ENCODE measurements around the gene NDUFA3.

Gene NDUFA3

DNA sequence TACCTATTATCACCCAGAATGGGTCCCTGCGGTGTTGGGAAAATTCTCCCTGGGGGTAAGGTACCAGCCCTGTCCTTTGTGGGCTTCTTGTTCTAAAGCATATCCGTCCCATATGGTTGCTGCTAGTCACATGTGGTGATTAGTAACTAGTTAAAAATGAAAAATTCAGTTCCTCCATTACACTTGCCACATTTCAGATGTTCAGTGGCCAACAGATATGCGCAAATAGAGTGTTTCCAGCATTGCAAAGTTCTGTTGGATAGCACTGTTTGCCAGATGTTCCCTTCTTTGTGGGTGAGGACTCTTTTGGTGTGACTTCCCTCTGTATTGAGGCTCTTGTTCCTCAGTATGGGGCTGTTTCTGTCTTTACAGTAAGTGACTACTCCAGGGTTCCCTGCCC is 38.7 kb downstream of the NDUFA3 start:
- no peak for DNase-seq

DNA sequence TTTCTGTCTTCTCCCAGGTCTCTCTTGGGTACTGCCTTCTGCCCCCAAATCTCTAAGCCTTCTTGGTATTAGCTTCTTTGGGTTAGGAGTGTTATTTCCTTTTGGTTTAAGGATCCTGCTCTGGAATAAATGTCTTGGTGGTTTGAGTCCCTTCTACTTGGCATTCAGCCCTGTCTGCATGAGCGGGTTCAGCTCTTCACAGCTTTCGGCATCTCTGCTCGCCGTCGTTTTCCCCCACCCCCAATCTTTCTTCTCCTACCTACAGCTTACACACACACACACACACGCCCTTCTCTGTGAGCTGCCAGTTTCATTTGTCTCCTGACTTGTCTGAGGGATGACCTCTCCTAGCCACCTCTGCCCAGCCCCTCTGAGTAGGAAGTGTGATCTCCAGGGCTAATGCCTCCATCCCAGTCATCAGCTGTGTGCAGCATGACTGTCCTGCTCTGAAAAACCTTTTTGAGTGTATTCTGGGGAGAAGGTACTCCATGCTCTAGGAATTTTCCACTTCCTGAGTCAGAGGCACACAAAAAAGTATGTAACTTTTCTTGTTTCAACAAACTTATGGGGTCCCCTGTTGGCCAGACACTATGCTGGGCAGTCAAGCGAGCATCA is 39.6 kb downstream of the NDUFA3 start:
- no peak for DNase-seq

DNA sequence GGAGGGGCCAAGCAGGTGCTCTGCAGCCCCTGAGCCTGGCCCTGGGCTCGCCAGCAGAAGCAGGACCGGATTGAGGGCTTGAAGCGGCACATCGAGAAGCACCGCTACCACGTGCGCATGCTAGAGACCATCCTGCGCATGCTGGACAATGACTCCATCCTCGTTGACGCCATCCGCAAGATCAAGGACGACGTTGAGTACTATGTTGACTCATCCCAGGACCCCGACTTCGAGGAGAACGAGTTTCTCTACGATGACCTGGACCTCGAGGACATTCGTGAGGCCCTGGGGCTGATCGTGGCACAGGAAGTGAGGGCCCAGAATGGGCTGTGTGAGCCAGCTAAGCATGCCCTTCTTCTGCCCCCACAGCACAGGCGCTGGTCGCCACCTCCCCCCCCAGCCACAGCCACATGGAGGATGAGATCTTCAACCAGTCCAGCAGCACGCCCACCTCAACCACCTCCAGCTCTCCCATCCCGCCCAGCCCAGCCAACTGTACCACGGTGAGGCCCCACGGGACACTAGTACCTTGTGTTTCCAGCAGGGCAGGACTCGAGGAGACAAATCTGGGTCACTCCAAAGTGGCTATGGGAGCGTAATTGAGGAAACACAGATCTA is 43.0 kb downstream of the NDUFA3 start:
- DNase-seq, result no peak

DNA sequence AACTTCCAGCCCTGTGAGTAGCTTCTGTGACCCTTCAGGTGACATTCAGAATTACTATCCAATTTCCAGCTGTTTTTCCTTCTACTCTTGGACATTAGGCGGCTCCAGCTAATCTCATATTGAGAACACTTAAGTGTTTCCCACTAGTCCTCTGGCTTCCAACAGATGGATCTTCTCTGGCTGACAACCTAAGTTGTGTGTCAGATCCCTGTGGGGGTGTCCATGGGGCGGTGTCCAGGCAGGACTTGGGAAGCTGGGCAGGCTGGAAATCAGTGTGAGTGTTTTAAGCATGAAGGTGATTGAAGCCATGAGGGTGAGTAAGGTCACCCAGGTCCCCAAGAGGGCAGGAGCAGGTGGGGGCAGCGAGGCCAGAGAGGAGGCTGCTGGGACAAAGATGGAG is 45.0 kb downstream of the NDUFA3 start:
- no peak for DNase-seq

DNA sequence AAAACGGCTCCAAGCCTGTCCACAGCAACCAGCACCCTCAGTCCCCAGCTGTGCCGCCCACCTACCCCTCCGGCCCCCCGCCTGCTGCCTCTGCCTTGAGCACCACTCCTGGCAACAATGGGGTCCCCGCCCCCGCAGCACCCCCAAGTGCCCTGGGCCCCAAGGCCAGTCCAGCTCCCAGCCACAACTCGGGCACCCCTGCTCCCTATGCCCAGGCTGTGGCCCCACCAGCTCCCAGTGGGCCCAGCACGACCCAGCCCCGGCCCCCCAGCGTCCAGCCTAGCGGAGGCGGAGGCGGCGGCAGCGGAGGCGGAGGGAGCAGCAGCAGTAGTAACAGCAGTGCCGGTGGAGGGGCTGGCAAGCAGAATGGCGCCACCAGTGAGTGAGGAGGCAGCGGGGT is 45.5 kb downstream of the NDUFA3 start:
- no peak for DNase-seq

DNA sequence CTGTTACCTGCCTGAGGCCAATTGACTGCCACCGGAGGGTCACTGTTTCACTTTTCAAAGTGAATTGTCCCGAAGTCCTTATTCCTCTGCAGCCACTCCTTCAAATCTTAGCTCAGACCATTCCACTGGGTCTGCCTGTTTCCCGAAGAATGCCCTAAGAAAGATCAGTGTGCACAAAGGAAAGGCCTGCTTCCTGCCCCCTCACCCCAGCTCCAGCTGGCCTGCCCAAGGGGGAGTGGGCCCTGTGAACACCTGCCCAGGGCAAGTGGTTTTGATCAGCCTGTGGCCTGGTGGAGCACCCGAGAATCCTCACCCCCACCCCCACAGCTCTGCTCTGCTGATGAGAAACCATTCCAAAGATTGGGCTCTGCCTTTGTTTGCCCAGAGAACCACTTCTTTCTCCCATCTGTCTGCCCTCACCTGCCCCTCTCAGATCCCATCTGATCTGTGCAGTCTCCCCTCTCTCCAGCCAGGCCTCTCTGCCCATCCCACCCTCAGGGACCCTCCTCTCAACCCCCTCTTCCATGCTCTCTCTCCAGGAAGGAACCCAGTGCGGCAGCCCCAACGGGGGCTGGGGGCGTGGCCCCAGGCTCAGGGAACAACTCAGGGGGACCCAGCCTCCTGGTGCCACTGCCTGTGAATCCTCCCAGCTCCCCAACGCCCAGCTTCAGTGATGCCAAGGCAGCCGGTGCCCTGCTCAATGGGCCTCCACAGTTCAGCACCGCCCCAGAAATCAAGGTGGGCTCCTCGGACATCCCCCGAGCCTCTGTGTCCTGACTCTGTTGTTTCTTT is 46.6 kb downstream of the NDUFA3 start:
- no peak for DNase-seq

DNA sequence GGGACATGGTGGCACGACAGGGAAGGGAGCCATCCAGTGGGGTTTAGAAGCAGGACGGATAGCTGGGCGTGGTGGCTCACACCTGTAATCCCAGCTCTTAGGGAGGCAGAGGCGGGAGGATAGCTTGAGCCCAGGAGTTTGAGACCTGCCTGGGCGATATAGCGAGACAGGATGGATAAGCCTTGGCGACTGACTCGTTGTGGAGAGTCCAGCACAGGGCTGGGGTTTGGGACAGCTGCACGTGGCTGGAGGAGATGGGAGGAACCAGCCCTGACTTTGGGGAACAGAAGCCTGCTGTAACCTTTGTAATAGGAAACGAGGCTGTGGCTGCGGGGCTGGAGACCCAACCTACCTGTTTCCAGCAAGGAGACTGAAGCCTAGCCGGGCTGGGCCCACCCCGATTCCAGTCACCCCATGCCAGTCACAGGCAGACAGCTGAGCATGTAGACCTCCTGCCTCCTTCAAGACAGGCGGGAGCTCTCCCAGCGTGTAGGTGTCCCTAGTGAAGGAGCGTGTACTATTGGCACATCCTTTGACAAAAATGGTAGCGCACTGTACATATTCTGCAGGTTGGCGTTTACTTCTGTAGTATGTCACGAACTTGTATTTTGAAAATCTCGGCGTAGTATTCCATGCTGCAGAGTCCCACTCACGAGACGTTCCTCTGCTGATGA is 48.8 kb downstream of the NDUFA3 start:
- no peak for DNase-seq

DNA sequence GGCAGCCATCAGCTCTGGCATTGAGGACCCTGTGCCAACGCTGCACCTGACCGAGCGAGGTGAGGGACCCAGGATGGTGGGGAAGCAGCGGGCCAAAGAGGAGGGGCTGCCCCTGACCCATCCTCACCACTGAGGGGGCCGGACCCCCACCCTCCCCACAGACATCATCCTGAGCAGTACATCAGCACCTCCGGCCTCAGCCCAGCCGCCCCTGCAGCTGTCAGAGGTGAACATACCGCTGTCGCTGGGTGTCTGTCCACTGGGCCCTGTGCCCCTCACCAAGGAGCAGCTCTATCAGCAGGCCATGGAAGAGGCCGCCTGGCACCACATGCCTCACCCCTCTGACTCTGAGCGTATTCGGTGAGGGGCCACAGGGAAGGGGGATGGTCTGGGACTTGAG is 49.6 kb downstream of the NDUFA3 start:
- no peak for DNase-seq

DNA sequence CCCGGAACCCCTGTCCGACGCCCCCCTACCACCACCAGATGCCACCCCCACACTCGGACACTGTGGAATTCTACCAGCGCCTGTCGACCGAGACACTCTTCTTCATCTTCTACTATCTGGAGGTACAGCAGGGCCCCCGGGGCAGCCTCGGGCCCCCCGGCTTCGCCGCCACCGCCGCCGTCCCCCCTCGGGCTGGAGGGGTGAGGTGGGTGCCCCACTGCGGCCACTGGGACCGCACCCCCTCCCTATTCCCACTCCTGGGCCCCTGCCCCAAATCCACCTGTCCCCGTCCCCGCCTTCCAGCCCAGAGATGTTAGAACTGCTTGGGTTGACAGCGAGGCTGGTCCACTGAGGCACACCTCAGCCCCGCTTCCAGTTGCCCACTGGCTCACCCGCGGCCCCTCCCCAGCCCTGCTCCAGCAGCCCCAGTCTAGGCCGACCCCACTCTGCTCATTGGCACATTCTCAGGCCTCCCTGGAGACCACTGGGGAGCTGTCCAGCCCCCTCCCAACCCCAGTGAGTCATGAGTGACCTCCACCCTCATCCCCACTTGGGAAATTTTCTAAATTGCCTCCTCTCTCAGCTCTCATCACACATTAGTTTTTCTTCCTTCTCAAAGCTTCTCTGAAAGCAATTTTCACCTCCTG is 50.3 kb downstream of the NDUFA3 start:
- no peak for DNase-seq

DNA sequence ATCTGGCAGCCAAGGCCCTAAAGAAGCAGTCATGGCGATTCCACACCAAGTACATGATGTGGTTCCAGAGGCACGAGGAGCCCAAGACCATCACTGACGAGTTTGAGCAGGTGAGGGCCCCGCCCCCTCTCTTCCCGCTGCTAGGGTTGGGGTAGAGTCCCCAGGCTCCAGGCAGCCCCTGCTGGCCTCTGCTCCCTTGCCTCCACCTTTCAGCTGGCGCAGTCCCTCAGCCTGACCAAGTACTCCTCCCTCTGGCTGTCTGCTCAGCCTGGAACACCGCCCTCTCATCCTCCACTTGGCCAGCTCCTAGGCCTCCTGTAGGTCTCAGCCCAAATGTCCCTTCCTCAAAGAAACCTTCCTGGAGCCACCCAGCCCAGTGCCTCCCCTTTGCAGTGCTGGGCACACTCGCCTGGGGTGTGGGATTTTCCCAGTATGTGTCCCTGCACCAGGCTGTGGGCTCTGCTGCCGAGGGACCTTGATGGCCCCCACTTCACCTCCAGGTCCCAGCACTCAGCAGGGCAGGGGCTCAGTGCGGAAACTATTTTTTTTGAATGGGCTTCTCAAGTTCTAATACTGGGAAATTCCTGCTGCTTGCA is 51.2 kb downstream of the NDUFA3 start:
- no peak for DNase-seq

DNA sequence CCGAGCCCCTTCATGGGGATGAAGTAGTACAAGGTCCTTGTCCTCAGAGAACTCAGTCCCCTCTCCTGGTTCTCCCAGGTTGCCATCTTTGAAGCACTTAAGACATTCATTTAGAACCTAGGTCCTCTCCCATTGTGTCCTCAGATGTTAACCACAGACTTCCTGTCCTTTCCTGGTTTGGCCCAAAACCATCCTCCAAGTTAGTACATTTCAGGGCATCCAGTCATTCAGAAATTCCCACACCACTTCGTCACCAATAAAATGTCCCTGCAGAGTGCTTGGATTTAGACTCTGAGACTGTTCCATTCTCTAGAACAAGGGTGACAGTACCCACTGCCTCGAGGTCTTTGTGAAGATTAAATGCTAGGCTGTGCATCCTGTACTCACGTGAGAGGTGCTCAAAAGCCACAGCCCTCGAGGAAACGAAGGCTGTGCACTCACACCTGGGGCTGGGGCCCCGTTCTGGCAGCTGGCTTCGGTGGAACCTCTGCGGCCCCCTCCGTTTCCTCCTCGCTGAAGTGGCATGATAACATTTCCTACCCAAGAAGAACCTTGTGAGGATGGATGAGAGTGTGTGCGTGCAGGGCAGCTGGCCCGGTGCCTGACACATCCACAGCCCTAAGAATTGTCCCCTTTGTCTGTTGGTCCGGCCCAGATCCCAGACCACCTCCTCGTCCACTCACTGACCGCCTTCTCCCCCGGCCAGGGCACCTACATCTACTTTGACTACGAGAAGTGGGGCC is 52.1 kb downstream of the NDUFA3 start:
- no peak for DNase-seq

DNA sequence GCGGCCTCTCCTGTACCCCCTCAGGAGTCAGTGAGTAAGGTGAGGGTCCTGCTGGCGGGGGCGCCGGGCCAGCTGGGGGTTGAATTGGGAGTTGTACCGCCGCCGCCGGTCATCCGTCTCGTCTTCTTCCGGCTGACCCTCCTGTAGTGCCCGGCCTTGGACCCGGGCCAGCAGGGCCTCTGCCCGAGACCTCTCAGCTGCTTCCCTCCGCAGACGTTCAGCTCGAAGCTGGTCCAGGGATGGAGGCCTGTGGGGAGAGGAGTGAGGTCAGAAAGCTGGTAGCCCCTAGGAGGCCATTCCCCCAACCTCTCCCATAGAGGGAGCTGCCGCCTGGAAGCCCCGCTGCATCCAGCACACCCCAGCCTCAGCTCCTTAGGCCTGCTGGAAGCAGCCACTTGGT is 53.0 kb downstream of the NDUFA3 start:
- DNase-seq, result no peak

DNA sequence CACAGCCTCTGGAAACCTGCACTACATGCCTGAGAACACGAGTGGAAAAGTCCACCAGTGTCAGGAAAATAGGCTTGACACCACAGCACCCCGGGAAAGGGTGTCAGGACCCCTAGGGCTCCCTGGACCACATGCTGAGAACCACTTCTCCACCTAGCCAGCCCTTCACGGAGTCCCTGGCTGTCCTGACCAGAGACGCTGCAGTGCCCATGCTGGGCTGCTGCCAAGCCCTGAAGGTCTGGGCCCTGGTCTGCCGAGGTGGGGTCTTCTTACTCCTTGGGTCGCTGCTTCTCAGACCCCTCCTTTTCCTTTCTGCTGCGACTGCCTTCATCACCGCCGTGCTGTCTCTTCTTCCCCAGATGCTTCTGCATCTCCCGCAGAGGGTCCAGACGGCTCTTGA is 53.8 kb downstream of the NDUFA3 start:
- no peak for DNase-seq

DNA sequence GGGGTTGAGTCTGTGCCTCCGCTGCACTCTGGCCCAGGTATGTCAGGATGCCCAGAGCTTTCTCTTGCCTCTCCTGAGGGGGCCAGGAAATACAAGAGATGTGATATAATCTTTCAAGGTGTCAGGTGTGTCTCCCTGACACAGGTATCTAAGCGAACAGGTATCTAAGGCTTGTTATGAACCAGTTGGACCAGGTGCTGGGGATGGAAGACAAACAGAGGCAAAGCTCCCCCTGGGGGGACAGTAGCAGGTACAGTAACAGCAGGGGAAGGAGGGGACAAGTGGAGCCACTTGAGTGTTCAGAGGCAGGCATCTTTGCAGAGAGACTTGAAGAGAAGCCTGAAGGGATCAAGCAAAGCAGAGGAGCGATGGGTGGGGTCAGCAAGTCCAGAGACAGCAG is 54.3 kb downstream of the NDUFA3 start:
- no peak for DNase-seq
